ENCODE results near the gene CLCF1. TPM values are rescaled to one million over a fixed set of nuclear protein-coding genes. Genes with fewer than 3 reads are reported as not detected.

Gene CLCF1
- total and polyA plus RNA-seq, 2 donors from 2014 or later: 5.7 to 15.8 TPM

- no peak within 1 kb of the TSS for H3K27ac ChIP-seq (ENCODE audit: low read depth in 2 of 2, low read length in 2 of 2)
These were observed 42.3 kb upstream of the CLCF1 start, which contains the start of gene CARNS1 for GRCh38 chr11:67415501-67416304. CARNS1 (plus strand) TSS chr11:67415678; CDS start chr11:67416200, 522 bp downstream.

DNA sequence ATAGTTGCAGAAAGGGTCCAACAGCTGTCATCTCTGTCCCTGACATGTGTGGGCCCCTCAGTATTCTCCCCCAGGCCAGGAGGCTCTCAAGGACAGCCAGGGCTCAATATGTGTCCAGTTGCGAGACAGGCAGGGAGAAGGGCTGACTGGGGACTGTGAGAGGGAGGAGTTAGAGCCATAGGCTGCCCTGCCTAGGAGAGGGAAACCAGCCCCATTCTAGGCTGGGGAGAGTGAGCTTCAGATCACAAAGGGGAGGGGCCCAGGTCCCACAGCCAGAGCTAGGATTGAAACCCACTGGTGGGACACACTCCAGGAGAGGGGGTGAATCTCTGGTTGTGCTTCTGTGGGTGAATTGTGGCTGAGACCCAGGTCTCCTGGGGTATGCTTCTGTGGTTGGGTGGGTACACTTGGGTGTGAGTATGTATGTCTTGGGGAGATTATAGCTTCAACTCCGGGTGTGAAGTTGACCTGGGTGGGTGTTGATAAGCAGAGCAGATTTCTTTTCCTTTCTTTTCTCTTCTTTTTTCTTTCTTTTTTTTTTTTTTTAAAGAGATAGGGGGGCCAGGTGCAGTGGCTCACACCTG lies 40.0 kb upstream of the CLCF1 start:
- no peaks in the 10 kb centered on the region for H3K36me3 ChIP-seq (ENCODE audit: control insufficient read depth in 2 of 3, insufficient read depth in 3 of 3, low read length in 3 of 3)
- no peaks in the 10 kb centered on the region for H3K27me3 ChIP-seq (ENCODE audit: control insufficient read depth, insufficient read depth, low read length)
- TF ChIP-seq, protein P1, sequence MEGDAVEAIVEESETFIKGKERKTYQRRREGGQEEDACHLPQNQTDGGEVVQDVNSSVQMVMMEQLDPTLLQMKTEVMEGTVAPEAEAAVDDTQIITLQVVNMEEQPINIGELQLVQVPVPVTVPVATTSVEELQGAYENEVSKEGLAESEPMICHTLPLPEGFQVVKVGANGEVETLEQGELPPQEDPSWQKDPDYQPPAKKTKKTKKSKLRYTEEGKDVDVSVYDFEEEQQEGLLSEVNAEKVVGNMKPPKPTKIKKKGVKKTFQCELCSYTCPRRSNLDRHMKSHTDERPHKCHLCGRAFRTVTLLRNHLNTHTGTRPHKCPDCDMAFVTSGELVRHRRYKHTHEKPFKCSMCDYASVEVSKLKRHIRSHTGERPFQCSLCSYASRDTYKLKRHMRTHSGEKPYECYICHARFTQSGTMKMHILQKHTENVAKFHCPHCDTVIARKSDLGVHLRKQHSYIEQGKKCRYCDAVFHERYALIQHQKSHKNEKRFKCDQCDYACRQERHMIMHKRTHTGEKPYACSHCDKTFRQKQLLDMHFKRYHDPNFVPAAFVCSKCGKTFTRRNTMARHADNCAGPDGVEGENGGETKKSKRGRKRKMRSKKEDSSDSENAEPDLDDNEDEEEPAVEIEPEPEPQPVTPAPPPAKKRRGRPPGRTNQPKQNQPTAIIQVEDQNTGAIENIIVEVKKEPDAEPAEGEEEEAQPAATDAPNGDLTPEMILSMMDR (IDR thresholded peaks at IDR 0.05; ENCODE audit: borderline replicate concordance, extremely low read depth, insufficient read depth): no peak
- no peak overlapping the region for H3K9ac ChIP-seq (ENCODE audit: low read length in 3 of 3)
- no peak overlapping the region for H3K27ac ChIP-seq (ENCODE audit: low read depth in 2 of 2, low read length in 2 of 2)
- FAIRE-seq: no peak
- DNase-seq: no peak
- no peak overlapping the region for H3K4me3 ChIP-seq (ENCODE audit: low read length in 3 of 3)
- peaks cover 0 to 11% (median 0%) of the 10 kb centered on the region in 3 donors for H3K4me1 ChIP-seq (ENCODE audit: control insufficient read depth in 2 of 3, insufficient read depth in 2 of 3, low read depth in 1 of 3, low read length in 3 of 3)
- H3K9me3 ChIP-seq (ENCODE audit: control insufficient read depth in 2 of 3, insufficient read depth in 1 of 3, low read length in 3 of 3): no peaks in the 10 kb centered on the region
- intact Hi-C loops (cut with DNase I): no loop called here

More at GRCh38 chr11:67415501-67416304, 42.3 kb upstream of the CLCF1 start, which contains the start of gene CARNS1:
- no peaks in the 10 kb centered on the region for H3K27me3 ChIP-seq (ENCODE audit: control insufficient read depth, insufficient read depth, low read length)
- TF ChIP-seq, protein P1 (IDR thresholded peaks at IDR 0.05; ENCODE audit: borderline replicate concordance, extremely low read depth, insufficient read depth): no peak
- H3K9me3 ChIP-seq (ENCODE audit: control insufficient read depth in 2 of 3, insufficient read depth in 1 of 3, low read length in 3 of 3): no peaks in the 10 kb centered on the region
- no peak for DNase-seq
- no peaks in the 10 kb centered on the region for H3K36me3 ChIP-seq (ENCODE audit: control insufficient read depth in 2 of 3, insufficient read depth in 3 of 3, low read length in 3 of 3)
- FAIRE-seq: no peak
- no peak within 1 kb of the TSS for H3K4me3 ChIP-seq (ENCODE audit: low read length in 3 of 3)
- peaks cover 0 to 26% (median 11%) of the 10 kb centered on the region in 3 donors for H3K4me1 ChIP-seq (ENCODE audit: control insufficient read depth in 2 of 3, insufficient read depth in 2 of 3, low read depth in 1 of 3, low read length in 3 of 3)
- intact Hi-C loops (cut with DNase I): no loop called here
- no peak within 1 kb of the TSS for H3K9ac ChIP-seq (ENCODE audit: low read length in 3 of 3)

- peaks cover 0 to 11% (median 0%) of the 10 kb centered on the region in 3 donors for H3K4me1 ChIP-seq (ENCODE audit: control insufficient read depth in 2 of 3, insufficient read depth in 2 of 3, low read depth in 1 of 3, low read length in 3 of 3)
- intact Hi-C loops (cut with DNase I): no loop called here
- no peak overlapping the region for H3K4me3 ChIP-seq (ENCODE audit: low read length in 3 of 3)
- no peaks in the 10 kb centered on the region for H3K36me3 ChIP-seq (ENCODE audit: control insufficient read depth in 2 of 3, insufficient read depth in 3 of 3, low read length in 3 of 3)
- FAIRE-seq: no peak
- H3K27ac ChIP-seq (ENCODE audit: low read depth in 2 of 2, low read length in 2 of 2): no peak overlapping the region
- TF ChIP-seq, protein P1 (IDR thresholded peaks at IDR 0.05; ENCODE audit: borderline replicate concordance, extremely low read depth, insufficient read depth): no peak
- no peak overlapping the region for H3K9ac ChIP-seq (ENCODE audit: low read length in 3 of 3)
- no peaks in the 10 kb centered on the region for H3K9me3 ChIP-seq (ENCODE audit: control insufficient read depth in 2 of 3, insufficient read depth in 1 of 3, low read length in 3 of 3)
- DNase-seq: no peak
- no peaks in the 10 kb centered on the region for H3K27me3 ChIP-seq (ENCODE audit: control insufficient read depth, insufficient read depth, low read length)
These were observed 39.2 kb upstream of the CLCF1 start for GRCh38 chr11:67412495-67413179.
